ENCODE measurements around the gene PLVAP. TPM values are rescaled to one million over a fixed set of nuclear protein-coding genes. Genes with fewer than 3 reads are reported as not detected.

Gene PLVAP
- total and polyA plus RNA-seq, 2 experiments from 2014 or later, result not detected

DNA sequence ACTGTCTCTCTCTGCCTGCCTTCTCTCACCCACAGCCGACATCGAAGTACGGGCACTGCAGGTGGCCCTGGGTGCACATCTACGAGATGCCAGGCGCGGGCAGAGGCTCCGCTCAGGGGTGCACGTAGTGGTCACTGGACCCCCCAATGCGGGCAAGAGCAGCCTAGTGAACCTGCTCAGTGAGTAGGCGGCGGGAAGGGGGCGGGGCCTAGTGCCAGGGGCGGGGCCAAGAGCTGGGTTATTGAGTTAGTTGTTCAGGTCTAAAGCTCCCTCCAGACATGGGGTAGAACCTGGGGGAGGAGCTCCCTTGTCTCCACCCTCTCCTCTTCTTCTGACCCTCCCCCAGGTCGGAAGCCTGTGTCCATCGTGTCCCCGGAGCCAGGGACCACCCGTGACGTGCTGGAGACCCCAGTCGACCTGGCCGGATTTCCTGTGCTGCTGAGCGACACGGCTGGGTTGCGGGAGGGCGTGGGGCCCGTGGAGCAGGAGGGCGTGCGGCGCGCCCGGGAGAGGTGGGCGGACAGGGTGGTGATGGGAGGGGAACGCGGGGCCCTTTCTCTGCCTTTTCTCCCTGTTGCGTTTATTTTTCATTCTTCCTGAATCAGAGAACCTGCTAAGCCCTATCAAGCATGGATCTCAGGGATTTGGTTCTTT lies 37.9 kb downstream of the PLVAP start (continued):
- TF ChIP-seq, protein P1, sequence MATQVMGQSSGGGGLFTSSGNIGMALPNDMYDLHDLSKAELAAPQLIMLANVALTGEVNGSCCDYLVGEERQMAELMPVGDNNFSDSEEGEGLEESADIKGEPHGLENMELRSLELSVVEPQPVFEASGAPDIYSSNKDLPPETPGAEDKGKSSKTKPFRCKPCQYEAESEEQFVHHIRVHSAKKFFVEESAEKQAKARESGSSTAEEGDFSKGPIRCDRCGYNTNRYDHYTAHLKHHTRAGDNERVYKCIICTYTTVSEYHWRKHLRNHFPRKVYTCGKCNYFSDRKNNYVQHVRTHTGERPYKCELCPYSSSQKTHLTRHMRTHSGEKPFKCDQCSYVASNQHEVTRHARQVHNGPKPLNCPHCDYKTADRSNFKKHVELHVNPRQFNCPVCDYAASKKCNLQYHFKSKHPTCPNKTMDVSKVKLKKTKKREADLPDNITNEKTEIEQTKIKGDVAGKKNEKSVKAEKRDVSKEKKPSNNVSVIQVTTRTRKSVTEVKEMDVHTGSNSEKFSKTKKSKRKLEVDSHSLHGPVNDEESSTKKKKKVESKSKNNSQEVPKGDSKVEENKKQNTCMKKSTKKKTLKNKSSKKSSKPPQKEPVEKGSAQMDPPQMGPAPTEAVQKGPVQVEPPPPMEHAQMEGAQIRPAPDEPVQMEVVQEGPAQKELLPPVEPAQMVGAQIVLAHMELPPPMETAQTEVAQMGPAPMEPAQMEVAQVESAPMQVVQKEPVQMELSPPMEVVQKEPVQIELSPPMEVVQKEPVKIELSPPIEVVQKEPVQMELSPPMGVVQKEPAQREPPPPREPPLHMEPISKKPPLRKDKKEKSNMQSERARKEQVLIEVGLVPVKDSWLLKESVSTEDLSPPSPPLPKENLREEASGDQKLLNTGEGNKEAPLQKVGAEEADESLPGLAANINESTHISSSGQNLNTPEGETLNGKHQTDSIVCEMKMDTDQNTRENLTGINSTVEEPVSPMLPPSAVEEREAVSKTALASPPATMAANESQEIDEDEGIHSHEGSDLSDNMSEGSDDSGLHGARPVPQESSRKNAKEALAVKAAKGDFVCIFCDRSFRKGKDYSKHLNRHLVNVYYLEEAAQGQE (IDR thresholded peaks at IDR 0.05; ENCODE audit: unreplicated experiment), result no peak

DNA sequence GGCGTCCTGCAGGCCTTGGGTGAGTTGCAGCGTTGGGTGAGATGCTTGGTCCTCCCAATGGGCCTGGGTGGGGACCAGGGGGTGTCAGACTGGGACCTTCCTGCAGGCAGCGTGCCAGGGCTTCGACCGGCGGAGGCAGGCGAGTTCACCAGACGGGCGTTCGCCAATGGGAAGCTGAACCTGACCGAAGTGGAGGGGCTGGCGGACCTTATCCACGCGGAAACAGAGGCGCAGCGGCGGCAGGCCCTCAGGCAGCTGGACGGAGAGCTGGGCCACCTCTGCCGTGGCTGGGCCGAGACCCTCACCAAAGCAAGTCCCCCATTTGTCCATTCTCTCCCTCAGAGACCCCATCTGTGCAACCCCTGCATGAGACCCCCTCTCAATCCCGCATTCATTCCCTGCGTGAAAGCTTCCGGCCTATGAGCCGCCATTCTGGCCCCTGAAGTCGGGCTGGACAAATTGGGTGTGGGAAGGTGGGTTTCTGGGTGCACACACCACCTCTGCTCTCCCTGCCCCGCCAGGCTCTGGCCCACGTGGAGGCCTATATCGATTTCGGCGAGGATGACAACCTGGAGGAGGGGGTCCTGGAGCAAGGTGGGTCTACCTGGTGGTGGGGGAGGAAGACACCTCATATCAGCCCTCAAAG lies 38.6 kb downstream of the PLVAP start:
- Histone ChIP-seq H3K9me2 (ENCODE audit: insufficient read depth) (no peaks in the 10 kb centered on the region), H3K4me3 (peak overlapping the region; percentile 81), H3K4me2 (peak overlapping the region; percentile 96), H3K4me1 (ENCODE audit: insufficient read depth) (peaks cover 26% of the 10 kb centered on the region; the same call in 1 of the 2 replicates), H3K36me3 (ENCODE audit: insufficient read depth) (peaks cover 6% of the 10 kb centered on the region; the same call in 1 of the 2 replicates), H3K79me2 (replicated peaks; ENCODE audit: insufficient read depth) (no peaks in the 10 kb centered on the region), H4K20me1 (replicated peaks; ENCODE audit: insufficient read depth) (no peaks in the 10 kb centered on the region), H2AFZ (no peak overlapping the region), H3F3A (replicated peaks; ENCODE audit: low read depth) (peaks cover 24% of the 10 kb centered on the region), H3K27ac (ENCODE audit: low read depth) (no peak overlapping the region), H3K27me3 (ENCODE audit: insufficient read depth) (no peaks in the 10 kb centered on the region)
- Mint-ChIP-seq H3K27me3 (ENCODE audit: insufficient read depth, low read depth, poor library complexity) (peaks cover 23% of the 10 kb centered on the region), H3K4me3 (peak overlapping the region; percentile 95), H3K27ac (no peak overlapping the region), H3K36me3 (ENCODE audit: low read depth) (peaks cover 29% of the 10 kb centered on the region), H3K9me3 (peaks cover 3% of the 10 kb centered on the region; the same call in 1 of the 3 replicates), H3K4me1 (peaks cover 35% of the 10 kb centered on the region)
- TF ChIP-seq EZH2phosphoT487 (IDR thresholded peaks at IDR 0.05; ENCODE audit: unreplicated experiment), result no peak
- TF ChIP-seq, protein P2, sequence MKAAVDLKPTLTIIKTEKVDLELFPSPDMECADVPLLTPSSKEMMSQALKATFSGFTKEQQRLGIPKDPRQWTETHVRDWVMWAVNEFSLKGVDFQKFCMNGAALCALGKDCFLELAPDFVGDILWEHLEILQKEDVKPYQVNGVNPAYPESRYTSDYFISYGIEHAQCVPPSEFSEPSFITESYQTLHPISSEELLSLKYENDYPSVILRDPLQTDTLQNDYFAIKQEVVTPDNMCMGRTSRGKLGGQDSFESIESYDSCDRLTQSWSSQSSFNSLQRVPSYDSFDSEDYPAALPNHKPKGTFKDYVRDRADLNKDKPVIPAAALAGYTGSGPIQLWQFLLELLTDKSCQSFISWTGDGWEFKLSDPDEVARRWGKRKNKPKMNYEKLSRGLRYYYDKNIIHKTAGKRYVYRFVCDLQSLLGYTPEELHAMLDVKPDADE (IDR thresholded peaks at IDR 0.05), result no peak
- TF ChIP-seq POLR2AphosphoS5 (IDR thresholded peaks at IDR 0.05; ENCODE audit: low read depth), result no peak
- no peak for TF ChIP-seq ZNF114 (CRISPR knock-in tag; IDR thresholded peaks at IDR 0.05)
- TF ChIP-seq JUNB (IDR thresholded peaks at IDR 0.05; ENCODE audit: unreplicated experiment), result no peak
- TF ChIP-seq STAT1 (IDR thresholded peaks at IDR 0.05; ENCODE audit: unreplicated experiment), result no peak
- no peak for ATAC-seq
- no peak for DNase-seq (ENCODE audit: low spot score)
